Neural cell (in vitro differentiated cells): ENCODE results near the gene MCRIP1.
A peak's percentile ranks its signal among the peaks of the same experiment; 100 is the strongest.

Source experiments
- CTCF ChIP-seq: fragments of 450-650 bp; IDR thresholded peaks from 2 replicates; pipeline ENCODE4 v1.5.1; 2014; ENCODE audit warnings: antibody characterized with exemption, mild to moderate bottlenecking, moderate library complexity; ENCODE audit not compliant: poor library complexity, severe bottlenecking
- POLR2AphosphoS5 ChIP-seq: IDR thresholded peaks from 2 replicates; pipeline ENCODE4 v1.6.1; 2012
- TAF1 ChIP-seq: IDR thresholded peaks from 2 replicates; pipeline ENCODE4 v1.6.1; 2012; ENCODE audit warnings: low read depth
- TF ChIP-seq, protein P1 (sequence below): IDR thresholded peaks from 2 replicates; pipeline ENCODE4 v1.6.1; 2012; ENCODE audit warnings: borderline replicate concordance

DNA sequence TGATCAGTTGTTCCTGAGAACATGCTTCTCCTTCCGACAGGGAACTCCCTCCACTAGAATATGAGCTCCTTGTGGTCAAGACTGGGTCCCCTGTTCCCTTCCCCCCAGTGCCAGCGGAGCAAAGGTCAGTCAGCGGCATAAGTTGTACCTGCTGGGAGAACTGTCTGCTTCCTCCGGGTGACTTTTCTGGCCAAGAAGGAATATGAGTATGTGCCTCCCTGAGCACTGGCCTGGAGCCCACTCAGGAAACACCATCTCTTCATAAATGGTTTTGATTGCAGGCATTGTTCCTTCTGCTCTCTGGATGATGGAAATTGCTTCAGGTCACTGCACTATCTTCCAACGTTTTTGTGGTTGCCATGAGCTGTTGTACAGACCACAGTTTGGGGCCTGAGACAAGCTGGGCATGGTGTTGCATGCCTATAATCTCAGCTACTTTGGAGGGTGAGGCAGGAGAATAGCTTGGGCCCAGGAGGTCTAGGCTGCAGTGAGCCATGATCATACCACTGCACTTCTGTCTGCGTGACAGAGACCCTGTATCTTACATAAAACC is 30.1 kb upstream of the MCRIP1 start:
- no peak for TF ChIP-seq CTCF
- no peak for TF ChIP-seq TAF1
- TF ChIP-seq, protein P1, sequence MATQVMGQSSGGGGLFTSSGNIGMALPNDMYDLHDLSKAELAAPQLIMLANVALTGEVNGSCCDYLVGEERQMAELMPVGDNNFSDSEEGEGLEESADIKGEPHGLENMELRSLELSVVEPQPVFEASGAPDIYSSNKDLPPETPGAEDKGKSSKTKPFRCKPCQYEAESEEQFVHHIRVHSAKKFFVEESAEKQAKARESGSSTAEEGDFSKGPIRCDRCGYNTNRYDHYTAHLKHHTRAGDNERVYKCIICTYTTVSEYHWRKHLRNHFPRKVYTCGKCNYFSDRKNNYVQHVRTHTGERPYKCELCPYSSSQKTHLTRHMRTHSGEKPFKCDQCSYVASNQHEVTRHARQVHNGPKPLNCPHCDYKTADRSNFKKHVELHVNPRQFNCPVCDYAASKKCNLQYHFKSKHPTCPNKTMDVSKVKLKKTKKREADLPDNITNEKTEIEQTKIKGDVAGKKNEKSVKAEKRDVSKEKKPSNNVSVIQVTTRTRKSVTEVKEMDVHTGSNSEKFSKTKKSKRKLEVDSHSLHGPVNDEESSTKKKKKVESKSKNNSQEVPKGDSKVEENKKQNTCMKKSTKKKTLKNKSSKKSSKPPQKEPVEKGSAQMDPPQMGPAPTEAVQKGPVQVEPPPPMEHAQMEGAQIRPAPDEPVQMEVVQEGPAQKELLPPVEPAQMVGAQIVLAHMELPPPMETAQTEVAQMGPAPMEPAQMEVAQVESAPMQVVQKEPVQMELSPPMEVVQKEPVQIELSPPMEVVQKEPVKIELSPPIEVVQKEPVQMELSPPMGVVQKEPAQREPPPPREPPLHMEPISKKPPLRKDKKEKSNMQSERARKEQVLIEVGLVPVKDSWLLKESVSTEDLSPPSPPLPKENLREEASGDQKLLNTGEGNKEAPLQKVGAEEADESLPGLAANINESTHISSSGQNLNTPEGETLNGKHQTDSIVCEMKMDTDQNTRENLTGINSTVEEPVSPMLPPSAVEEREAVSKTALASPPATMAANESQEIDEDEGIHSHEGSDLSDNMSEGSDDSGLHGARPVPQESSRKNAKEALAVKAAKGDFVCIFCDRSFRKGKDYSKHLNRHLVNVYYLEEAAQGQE = no peak
- peak; percentile 11 for TF ChIP-seq POLR2AphosphoS5
